Nephron (organoid): ENCODE measurements around the gene SNX5.

Source experiments
- H3K27ac Mint-ChIP-seq, 3 experiments: 2 replicates each; pipeline ENCODE4 v1.8.0; 2020; ENCODE audit warnings: mixed read lengths in 3 of 3, mild to moderate bottlenecking in 2 of 3, moderate library complexity in 1 of 3
- H3K27me3 Mint-ChIP-seq: 2 replicates; pipeline ENCODE4 v1.8.0; 2021; ENCODE audit warnings: low read depth, mild to moderate bottlenecking, moderate library complexity, mixed read lengths
- H3K36me3 Mint-ChIP-seq: 2 replicates; pipeline ENCODE4 v1.8.0; 2020; ENCODE audit warnings: low read depth, mixed read lengths
- H3K4me1 Mint-ChIP-seq: 2 replicates; pipeline ENCODE4 v1.8.0; 2020; ENCODE audit warnings: mixed read lengths
- H3K4me3 Mint-ChIP-seq, 3 experiments: 2 replicates each; pipeline ENCODE4 v1.8.0; 2020; ENCODE audit warnings: mild to moderate bottlenecking in 3 of 3, mixed read lengths in 3 of 3, moderate library complexity in 2 of 3
- H3K9me3 Mint-ChIP-seq: 2 replicates; pipeline ENCODE4 v1.8.0; 2020; ENCODE audit warnings: mixed read lengths
- TF ChIP-seq, protein P1 (sequence below), 3 experiments: fragments of 200-600 bp; sonication (generic); IDR thresholded peaks; one replicate each; pipeline ENCODE4 v1.5.0; 2021; ENCODE audit warnings: antibody characterized with exemption in 3 of 3; ENCODE audit not compliant: unreplicated experiment in 3 of 3

The SNX5 gene

GRCh38 chr20:17971300-17972013 lies 2.9 kb upstream of the SNX5 start:
- Mint-ChIP-seq H3K27ac (peak overlapping the region; percentile 99), H3K36me3 (peaks cover 18% of the 10 kb centered on the region), H3K4me3 (peak overlapping the region; percentile 95 to 99 (median 96)), H3K4me1 (peaks cover 66% of the 10 kb centered on the region), H3K9me3 (no peaks in the 10 kb centered on the region), H3K27me3 (peaks cover 3% of the 10 kb centered on the region)
- TF ChIP-seq, protein P1, sequence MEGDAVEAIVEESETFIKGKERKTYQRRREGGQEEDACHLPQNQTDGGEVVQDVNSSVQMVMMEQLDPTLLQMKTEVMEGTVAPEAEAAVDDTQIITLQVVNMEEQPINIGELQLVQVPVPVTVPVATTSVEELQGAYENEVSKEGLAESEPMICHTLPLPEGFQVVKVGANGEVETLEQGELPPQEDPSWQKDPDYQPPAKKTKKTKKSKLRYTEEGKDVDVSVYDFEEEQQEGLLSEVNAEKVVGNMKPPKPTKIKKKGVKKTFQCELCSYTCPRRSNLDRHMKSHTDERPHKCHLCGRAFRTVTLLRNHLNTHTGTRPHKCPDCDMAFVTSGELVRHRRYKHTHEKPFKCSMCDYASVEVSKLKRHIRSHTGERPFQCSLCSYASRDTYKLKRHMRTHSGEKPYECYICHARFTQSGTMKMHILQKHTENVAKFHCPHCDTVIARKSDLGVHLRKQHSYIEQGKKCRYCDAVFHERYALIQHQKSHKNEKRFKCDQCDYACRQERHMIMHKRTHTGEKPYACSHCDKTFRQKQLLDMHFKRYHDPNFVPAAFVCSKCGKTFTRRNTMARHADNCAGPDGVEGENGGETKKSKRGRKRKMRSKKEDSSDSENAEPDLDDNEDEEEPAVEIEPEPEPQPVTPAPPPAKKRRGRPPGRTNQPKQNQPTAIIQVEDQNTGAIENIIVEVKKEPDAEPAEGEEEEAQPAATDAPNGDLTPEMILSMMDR (IDR thresholded peaks at IDR 0.05; ENCODE audit: unreplicated experiment in 3 of 3), result no peak

- Mint-ChIP-seq H3K27ac (peak overlapping the region; percentile 99), H3K9me3 (no peaks in the 10 kb centered on the region), H3K36me3 (peaks cover 9% of the 10 kb centered on the region), H3K27me3 (peaks cover 3% of the 10 kb centered on the region), H3K4me1 (peaks cover 76% of the 10 kb centered on the region), H3K4me3 (peak overlapping the region; percentile 95 to 99 (median 96))
- TF ChIP-seq, protein P1 (IDR thresholded peaks at IDR 0.05; ENCODE audit: unreplicated experiment in 3 of 3), result no peak
These were observed 1.4 kb upstream of the SNX5 start for GRCh38 chr20:17969884-17970409.

GRCh38 chr20:17969278-17969883 lies 787 bp upstream of the SNX5 start:
- peak overlapping the region; percentile 99 for H3K27ac Mint-ChIP-seq
- peaks cover 76% of the 10 kb centered on the region for H3K4me1 Mint-ChIP-seq
- H3K4me3 Mint-ChIP-seq, result peak overlapping the region; percentile 95 to 99 (median 96)
- H3K36me3 Mint-ChIP-seq, result peaks cover 9% of the 10 kb centered on the region
- no peaks in the 10 kb centered on the region for H3K9me3 Mint-ChIP-seq
- TF ChIP-seq, protein P1 (IDR thresholded peaks at IDR 0.05; ENCODE audit: unreplicated experiment in 3 of 3), result no peak
- H3K27me3 Mint-ChIP-seq, result peaks cover 3% of the 10 kb centered on the region

- Mint-ChIP-seq H3K27me3 (peaks cover 3% of the 10 kb centered on the region), H3K4me1 (peaks cover 78% of the 10 kb centered on the region), H3K4me3 (peak overlapping the region; percentile 92 to 99 (median 96)), H3K27ac (peak overlapping the region; percentile 98 to 99 (median 99)), H3K36me3 (peaks cover 12% of the 10 kb centered on the region), H3K9me3 (no peaks in the 10 kb centered on the region)
- TF ChIP-seq, protein P1 (IDR thresholded peaks at IDR 0.05; ENCODE audit: unreplicated experiment in 3 of 3), result no peak
These were observed 851 bp downstream of the SNX5 start for GRCh38 chr20:17967521-17968365.

GRCh38 chr20:17966432-17967310 lies 1.9 kb downstream of the SNX5 start:
- peak overlapping the region; percentile 92 to 99 (median 96) for H3K4me3 Mint-ChIP-seq
- H3K9me3 Mint-ChIP-seq, result no peaks in the 10 kb centered on the region
- H3K36me3 Mint-ChIP-seq, result peaks cover 10% of the 10 kb centered on the region
- TF ChIP-seq, protein P1 (IDR thresholded peaks at IDR 0.05; ENCODE audit: unreplicated experiment in 3 of 3), result peak; percentile 30 to 35 (median 31)
- H3K27ac Mint-ChIP-seq, result peak overlapping the region; percentile 98 to 99 (median 99)
- peaks cover 78% of the 10 kb centered on the region for H3K4me1 Mint-ChIP-seq
- H3K27me3 Mint-ChIP-seq, result peaks cover 3% of the 10 kb centered on the region
